Sciatic nerve (tissue), 2 donors: ENCODE measurements around the gene PSME2. TPM values are rescaled to one million over a fixed set of nuclear protein-coding genes. Genes with fewer than 3 reads are reported as not detected.

Experiments used
- ATAC-seq: fragments of 200-7000 bp; cut with Tn5 transposase; one replicate; pipeline ENCODE4 v1.9.1; 2020; ENCODE audit warnings: mild to moderate bottlenecking, moderate library complexity
- DNase-seq: peaks from one replicate; pipeline ENCODE4 v3.0.0-alpha.2; 2020; ENCODE audit warnings: low spot score
- intact Hi-C: fragments of 100-400 bp; cut with DNase I; formaldehyde crosslinking; loops from one replicate; pipeline ENCODE4 v1.14.2; 2022
- total RNA-seq: library from RNA; stranded (reverse); fragmentation: NEBNext Ultra II Directional; extraction: Animal tissue kit (Norgen Biotek cat#: 25700); gene quantifications from one replicate; pipeline ENCODE4 v1.2.1, GENCODE V29; 2021
- donor health status: DM: no; HTN: no; CAD: no.
- donor health status: DM: no; HTN: no; CAD: no.

PSME2 gene
- total RNA-seq, 1 donor from 2014 or later: 77.7 TPM

GRCh38 chr14:24181371-24182077 lies 35.1 kb upstream of the PSME2 start:
- no peak for ATAC-seq
- intact Hi-C loops: no loop called here
- no peak for DNase-seq

DNA sequence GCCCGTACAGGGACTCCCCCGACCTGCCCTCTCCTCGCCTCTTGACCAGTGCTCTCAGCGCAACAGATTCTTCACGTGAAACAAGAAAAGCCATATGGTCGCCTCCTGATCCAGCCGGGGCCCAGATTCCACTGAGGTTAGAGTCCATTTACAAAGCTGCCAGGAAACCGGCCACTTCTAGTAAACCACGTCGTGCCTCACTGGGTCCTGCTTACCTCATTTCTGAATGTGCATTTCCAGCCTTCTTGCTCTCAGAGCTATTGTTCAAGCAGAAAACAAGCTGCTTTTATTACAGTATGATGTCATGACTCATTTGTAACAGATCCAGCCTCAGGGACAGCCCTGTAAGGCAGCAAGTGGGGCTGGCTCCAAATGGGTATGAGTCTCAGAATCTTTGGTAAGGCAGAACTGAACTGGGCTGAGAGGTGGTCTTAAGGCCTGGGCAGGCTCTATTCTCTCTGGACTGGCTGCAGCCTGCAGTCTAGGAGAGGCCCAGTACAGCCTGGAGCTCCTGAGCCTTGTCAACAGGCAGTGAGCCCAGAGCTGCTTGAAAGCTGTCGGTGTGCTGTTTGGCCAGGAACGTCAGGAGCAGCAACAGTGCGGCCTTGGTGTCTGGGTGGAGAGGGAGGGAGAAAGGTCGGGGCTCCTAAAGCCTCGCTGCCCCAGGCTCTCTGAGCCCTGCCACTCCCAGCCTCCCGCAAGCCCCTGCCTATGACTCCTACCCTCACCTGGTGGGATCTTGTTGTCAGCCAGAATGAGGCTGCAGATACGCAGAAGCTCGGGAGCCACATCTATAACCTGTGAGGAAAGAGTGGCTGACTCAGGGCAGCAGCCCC lies 33.8 kb upstream of the PSME2 start:
- peak; percentile 68 for ATAC-seq
- intact Hi-C loops: no loop called here
- DNase-seq: no peak

DNA sequence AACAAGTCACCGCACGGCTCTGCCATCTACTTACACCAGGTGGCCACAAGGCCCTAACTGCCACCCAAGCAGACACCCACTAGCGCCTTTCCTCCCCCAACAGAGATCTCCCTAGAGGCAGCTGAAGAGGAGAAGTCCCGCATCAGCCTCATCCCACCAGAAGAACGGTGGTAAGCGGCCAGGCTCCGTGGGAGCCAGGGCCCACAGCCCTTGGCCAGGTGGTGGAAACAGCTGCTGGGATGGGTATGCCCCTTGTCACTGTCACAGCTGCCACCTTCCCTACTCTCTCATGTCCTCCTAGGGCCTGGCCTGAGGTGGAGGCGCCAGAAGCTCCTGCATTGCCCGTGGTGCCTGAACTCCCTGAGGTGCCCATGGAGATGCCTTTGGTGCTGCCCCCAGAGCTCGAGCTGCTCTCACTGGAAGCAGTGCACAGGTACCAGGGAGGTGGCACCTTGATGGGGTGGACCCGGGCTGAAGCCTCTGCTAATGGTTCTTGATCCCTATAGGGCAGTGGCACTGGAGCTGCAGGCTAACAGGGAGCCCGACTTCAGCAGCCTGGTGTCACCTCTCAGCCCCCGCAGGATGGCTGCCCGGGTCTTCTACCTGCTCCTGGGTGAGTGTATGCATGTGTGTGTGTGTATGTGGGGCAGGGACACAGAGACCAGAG lies 33.0 kb upstream of the PSME2 start:
- intact Hi-C loops: no loop called here
- ATAC-seq: peak; percentile 19
- DNase-seq: no peak

DNA sequence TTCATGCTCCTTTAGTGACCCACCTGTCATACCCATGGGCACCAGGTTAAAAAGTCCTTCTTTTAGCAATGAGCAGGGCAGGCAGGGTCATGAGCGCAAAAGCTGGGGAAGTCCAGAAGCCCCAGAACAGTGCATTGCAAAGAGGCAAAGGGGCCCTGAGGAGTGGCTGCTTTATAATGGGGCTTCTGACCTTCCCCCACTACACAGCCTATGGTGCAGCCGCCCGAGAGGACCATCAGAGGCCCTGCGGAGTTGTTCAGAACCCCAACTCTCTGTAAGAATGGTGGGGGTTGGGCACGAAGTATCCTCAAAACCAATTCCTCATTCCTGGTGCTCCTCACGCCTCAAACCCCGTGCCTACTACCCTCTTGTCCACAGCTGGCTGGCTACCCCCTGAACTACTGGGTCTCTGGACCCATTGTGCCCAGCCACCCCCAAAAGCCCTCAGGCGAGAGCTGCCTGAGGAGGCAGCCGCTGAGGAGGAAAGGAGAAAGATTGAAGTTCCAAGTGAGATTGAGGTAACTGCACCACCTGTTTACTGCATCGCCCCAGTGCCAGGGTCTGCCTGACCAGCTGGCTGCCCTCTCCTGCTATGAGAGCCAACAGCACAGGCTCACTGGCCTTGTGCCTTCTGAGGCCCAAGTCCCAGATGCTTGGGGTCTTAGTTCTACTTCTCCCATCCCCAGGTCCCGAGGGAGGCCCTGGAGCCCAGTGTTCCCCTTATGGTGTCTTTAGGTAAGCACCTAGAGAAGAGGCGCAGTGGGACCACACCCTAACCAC lies 32.2 kb upstream of the PSME2 start:
- intact Hi-C loops: no loop called here
- no peak for DNase-seq
- ATAC-seq: no peak

DNA sequence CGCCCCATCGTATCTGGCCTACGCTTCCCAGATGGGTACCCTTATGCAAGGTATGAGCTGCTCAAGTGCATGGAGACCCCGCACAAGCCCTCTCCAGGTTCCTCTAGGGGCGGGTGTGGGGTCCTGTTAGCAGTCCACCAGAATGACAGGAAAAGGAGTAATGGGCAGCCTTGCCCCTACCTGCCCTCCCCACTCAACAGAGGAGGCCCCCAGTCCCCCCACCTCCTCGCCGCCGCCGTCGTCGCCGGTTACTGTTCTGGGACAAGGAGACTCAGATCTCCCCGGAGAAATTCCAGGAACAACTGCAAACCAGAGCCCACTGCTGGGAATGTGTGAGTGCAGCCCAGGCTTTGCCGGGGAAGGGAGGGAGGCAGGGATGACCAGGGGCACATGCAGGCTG lies 31.5 kb upstream of the PSME2 start:
- no peak for ATAC-seq
- intact Hi-C loops: no loop called here
- no peak for DNase-seq

DNA sequence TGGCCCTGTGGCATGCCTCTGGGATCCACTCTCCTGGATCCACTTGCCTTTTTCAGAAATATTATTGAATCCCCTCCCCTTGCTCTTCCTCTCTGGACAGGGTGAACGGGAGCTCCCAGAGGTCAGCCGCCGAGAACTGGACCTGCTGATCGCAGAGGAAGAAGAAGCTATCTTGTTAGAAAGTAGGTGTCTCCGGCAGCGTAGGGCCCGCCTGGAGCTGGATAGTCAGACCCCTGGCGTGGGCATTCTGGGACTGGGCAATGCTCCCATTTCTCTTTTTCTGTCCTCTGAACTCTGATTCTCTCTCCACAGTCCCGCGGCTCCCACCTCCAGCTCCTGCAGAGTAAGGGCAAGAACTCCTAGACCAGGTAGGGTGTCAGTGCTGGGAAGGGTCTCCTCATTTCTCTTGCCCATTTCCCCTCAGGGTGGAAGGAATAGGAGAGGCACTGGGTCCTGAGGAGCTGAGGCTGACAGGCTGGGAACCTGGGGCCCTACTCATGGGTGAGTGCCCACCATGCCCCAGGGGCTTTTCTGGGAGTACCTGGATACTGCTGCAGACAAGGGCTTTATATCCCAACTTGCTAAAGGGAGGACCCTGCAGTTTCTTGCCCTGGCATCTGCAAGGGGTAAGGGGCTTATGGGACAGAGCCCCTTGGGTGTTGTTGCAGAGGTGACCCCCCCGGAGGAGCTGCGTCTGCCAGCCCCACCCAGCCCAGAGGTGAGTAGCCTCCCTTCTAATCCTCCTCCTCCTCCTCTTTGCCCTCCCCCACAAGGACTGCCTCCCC lies 30.8 kb upstream of the PSME2 start:
- intact Hi-C loops: no loop called here
- DNase-seq (no peak), ATAC-seq (no peak)

- DNase-seq: no peak
- intact Hi-C loops: no loop called here
Measured at GRCh38 chr14:24176599-24176998, 30.2 kb upstream of the PSME2 start.

GRCh38 chr14:24172871-24173281 lies 26.5 kb upstream of the PSME2 start:
- DNase-seq (no peak), ATAC-seq (no peak)
- intact Hi-C loops: no loop called here

More at GRCh38 chr14:24176599-24176998, 30.2 kb upstream of the PSME2 start:
- no peak for ATAC-seq

GRCh38 chr14:24172261-24172860 lies 26.0 kb upstream of the PSME2 start:
- intact Hi-C loops: no loop called here
- DNase-seq (no peak), ATAC-seq (peak; percentile 6)

- DNase-seq (peak; percentile 89), ATAC-seq (peak; percentile 95)
- intact Hi-C loops: no loop called here
Measured at GRCh38 chr14:24171422-24172260, 25.2 kb upstream of the PSME2 start, which contains the start of gene REC8. Gene REC8, plus strand, starts transcription at chr14:24172080. Its CDS starts 473 bp downstream, at chr14:24172553.

DNA sequence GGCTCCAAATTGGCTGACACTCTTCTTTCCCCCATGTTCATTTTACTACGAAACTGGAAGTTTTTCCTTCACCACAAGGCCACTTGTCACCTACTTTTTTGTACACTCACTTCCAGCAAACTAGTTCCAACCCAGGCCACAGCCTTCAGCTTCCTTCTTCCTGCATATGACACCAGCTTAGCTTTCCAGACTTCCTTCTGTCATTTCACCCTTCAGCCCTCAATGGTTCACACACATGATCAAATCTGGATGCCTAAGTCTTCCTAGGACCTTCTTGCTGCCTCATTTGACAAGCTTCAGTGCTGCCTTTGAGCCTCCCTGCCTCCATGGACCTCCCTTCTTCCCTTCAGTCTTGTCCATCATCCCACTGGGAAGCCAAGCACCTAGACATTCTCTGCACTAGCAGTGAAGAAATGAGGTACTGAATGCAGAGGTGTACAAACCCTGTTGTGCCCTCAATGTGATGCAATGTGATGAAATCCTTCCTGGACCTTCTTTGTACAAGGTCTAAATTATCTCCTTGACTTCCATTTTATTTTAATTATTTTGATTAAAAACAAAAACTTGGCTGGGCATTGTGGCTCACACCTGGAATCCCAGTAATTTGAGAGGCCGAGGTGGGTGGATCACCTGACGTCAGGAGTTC lies 21.2 kb upstream of the PSME2 start:
- ATAC-seq (no peak), DNase-seq (no peak)
- intact Hi-C loops: no loop called here

DNA sequence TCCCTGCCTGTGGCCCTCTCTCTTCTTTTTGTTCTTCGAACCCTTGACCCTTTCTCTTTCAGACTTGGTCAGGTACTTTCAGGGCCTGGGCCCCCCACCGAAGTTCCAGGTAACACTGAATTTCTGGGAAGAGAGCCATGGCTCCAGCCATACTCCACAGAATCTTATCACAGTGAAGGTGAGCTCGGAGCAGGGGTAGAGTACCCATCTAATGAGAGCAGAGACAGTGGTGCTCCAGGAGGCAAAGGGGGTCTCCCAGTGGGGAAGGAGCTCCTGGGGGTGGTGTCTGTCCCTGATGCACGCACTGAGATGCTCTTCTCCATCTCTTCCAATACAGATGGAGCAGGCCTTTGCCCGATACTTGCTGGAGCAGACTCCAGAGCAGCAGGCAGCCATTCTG lies 19.4 kb upstream of the PSME2 start:
- intact Hi-C loops: no loop called here
- no peak for ATAC-seq
- no peak for DNase-seq

GRCh38 chr14:24164518-24164991 lies 18.1 kb upstream of the PSME2 start:
- DNase-seq (no peak), ATAC-seq (no peak)
- intact Hi-C loops: no loop called here

DNA sequence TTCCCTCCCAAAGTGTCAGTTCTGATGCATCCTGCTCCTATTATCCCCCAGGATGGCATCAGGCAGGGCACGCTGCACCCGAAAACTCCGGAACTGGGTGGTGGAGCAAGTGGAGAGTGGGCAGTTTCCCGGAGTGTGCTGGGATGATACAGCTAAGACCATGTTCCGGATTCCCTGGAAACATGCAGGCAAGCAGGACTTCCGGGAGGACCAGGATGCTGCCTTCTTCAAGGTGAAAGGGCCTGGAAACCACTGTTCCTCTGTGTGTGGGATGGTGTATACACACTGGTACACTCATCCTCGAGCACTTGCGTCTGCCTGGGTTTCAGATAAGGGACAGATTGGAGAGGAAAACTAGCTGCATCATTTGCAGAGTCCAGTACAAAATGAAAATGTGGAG lies 15.7 kb upstream of the PSME2 start:
- peak; percentile 1 for ATAC-seq
- intact Hi-C loops: no loop called here
- no peak for DNase-seq

- peak; percentile 97 for ATAC-seq
- DNase-seq: peak; percentile 98
- intact Hi-C loops: no loop called here
Measured at GRCh38 chr14:24160850-24161804, 14.7 kb upstream of the PSME2 start, which contains the start of gene IRF9. Gene IRF9, plus strand, starts transcription at chr14:24161265. Its CDS starts 880 bp downstream, at chr14:24162145.
